IMR-90 (cell line): ENCODE results near the gene POLA2. TPM values are rescaled to one million over a fixed set of nuclear protein-coding genes. Genes with fewer than 3 reads are reported as not detected.

Experiments used
- ATAC-seq: fragments of 200-7000 bp; cut with Tn5 transposase; 2 replicates; pipeline ENCODE4 v1.9.1; 2020; ENCODE audit warnings: low read depth, mild to moderate bottlenecking, moderate library complexity
- BruUV-seq: library from RNA; stranded (reverse); fragments of 400-500 nt; replicated peaks from 2 replicates; lab custom pipeline; 2021; lab: Mats Ljungman, UMichigan
- CTCF ChIA-PET: fragments of 300-600 bp; formaldehyde crosslinking; extraction: SDS; loops from one replicate; lab custom pipeline; 2021; ENCODE audit warnings: antibody characterized with exemption; lab: Yijun Ruan, JAX
- POLR2A ChIA-PET: fragments of 300-600 bp; sonication (Branson Sonifier 250); formaldehyde crosslinking; loops from one replicate; lab custom pipeline; 2022; ENCODE audit warnings: antibody characterized with exemption; ENCODE audit not compliant: unreplicated experiment; lab: Charles Lee
- DNase-seq: peaks from one replicate; pipeline ENCODE4 v3.0.0; 2013
- H2AFZ ChIP-seq: replicated peaks from 2 replicates; pipeline ENCODE3; 2013; ENCODE audit warnings: low read length, mild to moderate bottlenecking; ENCODE audit not compliant: poor library complexity
- H2AK5ac ChIP-seq: 2 replicates; pipeline ENCODE4 v1.6.1; 2013; ENCODE audit warnings: low read depth, low read length, inconsistent platforms
- H2AK9ac ChIP-seq: replicated peaks from 2 replicates; pipeline ENCODE3; 2013; ENCODE audit warnings: mild to moderate bottlenecking, low read depth, low read length, moderate library complexity; ENCODE audit not compliant: poor library complexity
- H2BK120ac ChIP-seq: 2 replicates; pipeline ENCODE4 v1.6.1; 2013; ENCODE audit warnings: low read depth, low read length, inconsistent platforms
- H2BK15ac ChIP-seq: 3 replicates; pipeline ENCODE4 v1.6.1; 2013; ENCODE audit warnings: low read depth, low read length, inconsistent platforms
- H2BK20ac ChIP-seq: 2 replicates; pipeline ENCODE4 v1.6.1; 2013; ENCODE audit warnings: low read depth, mild to moderate bottlenecking, inconsistent platforms, low read length, moderate library complexity
- H2BK5ac ChIP-seq: 2 replicates; pipeline ENCODE4 v1.6.1; 2013; ENCODE audit warnings: mild to moderate bottlenecking, low read depth, low read length, inconsistent platforms; ENCODE audit not compliant: poor library complexity, severe bottlenecking
- H3K14ac ChIP-seq: replicated peaks from 2 replicates; pipeline ENCODE4 v1.6.1; 2013; ENCODE audit warnings: low read depth, low read length, inconsistent platforms
- H3K18ac ChIP-seq: 2 replicates; pipeline ENCODE4 v1.6.1; 2013; ENCODE audit warnings: low read depth, low read length, control low read depth
- H3K23ac ChIP-seq: 2 replicates; pipeline ENCODE4 v1.6.1; 2013; ENCODE audit warnings: low read depth, low read length, inconsistent platforms
- H3K27ac ChIP-seq: 2 replicates; pipeline ENCODE4 v1.5.1; 2013; ENCODE audit warnings: mild to moderate bottlenecking, control low read depth, low read length; ENCODE audit not compliant: insufficient read depth
- H3K27me3 ChIP-seq: 2 replicates; pipeline ENCODE4 v1.6.1; 2013; ENCODE audit warnings: low read length; ENCODE audit not compliant: control insufficient read depth, insufficient read depth
- H3K36me3 ChIP-seq: 2 replicates; pipeline ENCODE4 v1.6.1; 2013; ENCODE audit warnings: low read length, mixed read lengths; ENCODE audit not compliant: control insufficient read depth, insufficient read depth
- H3K4ac ChIP-seq: 2 replicates; pipeline ENCODE4 v1.6.1; 2013; ENCODE audit warnings: low read depth, low read length, inconsistent platforms
- H3K4me1 ChIP-seq: 2 replicates; pipeline ENCODE4 v1.6.1; 2013; ENCODE audit warnings: low read length, mixed read lengths; ENCODE audit not compliant: control insufficient read depth, insufficient read depth
- H3K4me2 ChIP-seq: 2 replicates; pipeline ENCODE4 v1.6.1; 2013; ENCODE audit warnings: low read depth, mild to moderate bottlenecking, control low read depth, low read length, moderate library complexity
- H3K4me3 ChIP-seq: 2 replicates; pipeline ENCODE4 v1.5.1; 2013; ENCODE audit warnings: low read depth, mild to moderate bottlenecking, control low read depth, low read length, moderate library complexity; ENCODE audit not compliant: insufficient read depth
- H3K56ac ChIP-seq: 2 replicates; pipeline ENCODE4 v1.6.1; 2013; ENCODE audit warnings: low read length, inconsistent platforms; ENCODE audit not compliant: insufficient read depth; ENCODE audit errors: extremely low read depth
- H3K79me1 ChIP-seq, 2 experiments: 2 replicates each; pipeline ENCODE4 v1.6.1; 2013; ENCODE audit warnings: low read length in 2 of 2, inconsistent platforms in 1 of 2, low read depth in 1 of 2
- H3K9ac ChIP-seq: 2 replicates; pipeline ENCODE4 v1.6.1; 2013; ENCODE audit warnings: low read depth, low read length, control low read depth
- H3K9me1 ChIP-seq: 2 replicates; pipeline ENCODE4 v1.6.1; 2013; ENCODE audit warnings: low read length, inconsistent platforms; ENCODE audit not compliant: insufficient read depth
- H3K9me3 ChIP-seq: 2 replicates; pipeline ENCODE4 v1.6.1; 2013; ENCODE audit warnings: low read length; ENCODE audit not compliant: control insufficient read depth, insufficient read depth
- H4K20me1 ChIP-seq: 2 replicates; pipeline ENCODE4 v1.6.1; 2013; ENCODE audit warnings: low read length, inconsistent platforms; ENCODE audit not compliant: insufficient read depth
- H4K5ac ChIP-seq: 2 replicates; pipeline ENCODE4 v1.6.1; 2013; ENCODE audit warnings: mild to moderate bottlenecking, low read depth, low read length, control low read depth
- H4K8ac ChIP-seq, 2 experiments: 2 replicates each; pipeline ENCODE4 v1.6.1; 2013; ENCODE audit warnings: low read depth in 2 of 2, low read length in 2 of 2, control low read depth in 1 of 2, inconsistent platforms in 1 of 2
- H4K91ac ChIP-seq: 2 replicates; pipeline ENCODE4 v1.6.1; 2013; ENCODE audit warnings: low read depth, low read length, inconsistent platforms; ENCODE audit not compliant: insufficient read depth
- CEBPB ChIP-seq: IDR thresholded peaks from 2 replicates; pipeline ENCODE4 v1.6.1; 2012; ENCODE audit warnings: low read depth, low read length, improper control_type of control experiment
- CHD1 ChIP-seq: IDR thresholded peaks from 2 replicates; pipeline ENCODE4 v1.6.1; 2012; ENCODE audit warnings: low read depth, low read length, improper control_type of control experiment
- FOS ChIP-seq: fragments of 150-350 bp; IDR thresholded peaks from 2 replicates; pipeline ENCODE4 v1.6.1; 2016; ENCODE audit warnings: low read depth, low read length
- MAZ ChIP-seq: IDR thresholded peaks from 2 replicates; pipeline ENCODE4 v1.6.1; 2012; ENCODE audit warnings: low read depth, mild to moderate bottlenecking, low read length, improper control_type of control experiment, moderate library complexity, borderline replicate concordance
- NFE2L2 ChIP-seq: fragments of 150-350 bp; IDR thresholded peaks from 2 replicates; pipeline ENCODE4 v1.6.1; 2016; ENCODE audit warnings: low read depth, mild to moderate bottlenecking, low read length
- WGBS, 2 experiments: methylation state at CpG; one replicate each; pipeline versions ENCODE4 v1.1.5 to v1.1.7; 2013; ENCODE audit warnings: missing lambda C conversion rate in 2 of 2; ENCODE audit not compliant: insufficient read length in 1 of 2; ENCODE audit errors: extremely low coverage in 2 of 2; 5-methylcytosine and 5-hydroxymethylcytosine counted together
- dilution Hi-C: fragments of 300-500 bp; cut with HindIII; formaldehyde crosslinking; loops from one replicate; pipeline ENCODE4 v1.14.3; 2018; ENCODE audit warnings: low sequenced_read_pairs; ENCODE audit not compliant: unreplicated experiment
- in situ Hi-C: fragments of 300-500 bp; cut with MboI; formaldehyde crosslinking; loops from 3 replicates; pipeline ENCODE4 v1.14.3; 2019; ENCODE audit warnings: low sequenced_read_pairs, inconsistent platforms, mixed read lengths
- intact Hi-C: fragments of 100-400 bp; cut with micrococcal nuclease; formaldehyde crosslinking; loops from 2 replicates; pipeline ENCODE4 v1.10.0; 2022
- polyA plus RNA-seq, 3 experiments: library from polyadenylated mRNA; depleted of rRNA; stranded (reverse); fragments of >200 nt; gene quantifications; 2 replicates each; pipeline ENCODE4 v1.2.3, GENCODE V29; 2012; ENCODE audit warnings: low replicate concordance in 1 of 3
- total RNA-seq: library from RNA; depleted of rRNA; stranded (reverse); fragments of >200 nt; gene quantifications from 2 replicates; pipeline ENCODE4 v1.2.3, GENCODE V29; 2012
- TF ChIP-seq, protein P1 (sequence below): conservative IDR thresholded peaks from 2 replicates; pipeline ENCODE4 v1.5.1; 2012; ENCODE audit warnings: mild to moderate bottlenecking, low read depth, low read length, improper control_type of control experiment

The POLA2 gene
- total and polyA plus RNA-seq, 2 of the 4 experiments (the other 2 are of a cell fraction) = 14.2 to 17.3 TPM

- no peak for TF ChIP-seq NFE2L2
- TF ChIP-seq CHD1 = no peak
Observed at GRCh38 chr11:65304110-65304509, 42.3 kb downstream of the POLA2 start (continued).

GRCh38 chr11:65304613-65305012, 42.9 kb downstream of the POLA2 start:
- H2AK9ac ChIP-seq = peak overlapping the region; percentile 78
- ChIA-PET POLR2A (interaction anchor here (0.6 kb wide), 1 partner anchor 38 kb away, joined by 3 read pairs; no protein-coding TSS in a partner anchor), CTCF (interaction anchor here (0.5 kb wide), 1 partner anchor 29 kb away, joined by 3 read pairs; no protein-coding TSS in a partner anchor)
- no peak overlapping the region for H3K4me2 ChIP-seq
- H2BK20ac ChIP-seq = no peak overlapping the region; the same call in 1 of the 2 replicates
- peak overlapping the region in 1 of 2 experiments; percentile 19; a peak in 1 of 4 replicates for H4K8ac ChIP-seq
- intact Hi-C loops = no loop called here
- H3K36me3 ChIP-seq = no peaks in the 10 kb centered on the region
- TF ChIP-seq FOS = no peak
- TF ChIP-seq CEBPB = no peak
- TF ChIP-seq, protein P1, sequence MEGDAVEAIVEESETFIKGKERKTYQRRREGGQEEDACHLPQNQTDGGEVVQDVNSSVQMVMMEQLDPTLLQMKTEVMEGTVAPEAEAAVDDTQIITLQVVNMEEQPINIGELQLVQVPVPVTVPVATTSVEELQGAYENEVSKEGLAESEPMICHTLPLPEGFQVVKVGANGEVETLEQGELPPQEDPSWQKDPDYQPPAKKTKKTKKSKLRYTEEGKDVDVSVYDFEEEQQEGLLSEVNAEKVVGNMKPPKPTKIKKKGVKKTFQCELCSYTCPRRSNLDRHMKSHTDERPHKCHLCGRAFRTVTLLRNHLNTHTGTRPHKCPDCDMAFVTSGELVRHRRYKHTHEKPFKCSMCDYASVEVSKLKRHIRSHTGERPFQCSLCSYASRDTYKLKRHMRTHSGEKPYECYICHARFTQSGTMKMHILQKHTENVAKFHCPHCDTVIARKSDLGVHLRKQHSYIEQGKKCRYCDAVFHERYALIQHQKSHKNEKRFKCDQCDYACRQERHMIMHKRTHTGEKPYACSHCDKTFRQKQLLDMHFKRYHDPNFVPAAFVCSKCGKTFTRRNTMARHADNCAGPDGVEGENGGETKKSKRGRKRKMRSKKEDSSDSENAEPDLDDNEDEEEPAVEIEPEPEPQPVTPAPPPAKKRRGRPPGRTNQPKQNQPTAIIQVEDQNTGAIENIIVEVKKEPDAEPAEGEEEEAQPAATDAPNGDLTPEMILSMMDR = no peak
- no peak for TF ChIP-seq MAZ
- TF ChIP-seq NFE2L2 = no peak
- H3K18ac ChIP-seq = peak overlapping the region; percentile 26; the same call in 1 of the 2 replicates
- H4K20me1 ChIP-seq = peaks cover 9% of the 10 kb centered on the region
- H2AK5ac ChIP-seq = peak overlapping the region; percentile 84
- peak overlapping the region; percentile 65 for H2BK5ac ChIP-seq
- H4K5ac ChIP-seq = no peak overlapping the region; the same call in 1 of the 2 replicates
- no peaks in the 10 kb centered on the region for H3K27me3 ChIP-seq
- peaks cover 42% of the 10 kb centered on the region for H3K4me1 ChIP-seq
- H2AFZ ChIP-seq = peak overlapping the region; percentile 33
- H3K23ac ChIP-seq = no peak overlapping the region
- no TSS peak for BruUV-seq
- H3K14ac ChIP-seq = no peak overlapping the region; the same call in 1 of the 2 replicates
- peaks cover 7 to 48% of the 10 kb centered on the region in 2 experiments; a peak in 3 of 4 replicates for H3K79me1 ChIP-seq
- in situ Hi-C loops = no loop called here
- 97% methylated on average over 4 of the region's 7 CpGs; no CpG with 5 or more reads in 1 of the 2 experiments for WGBS, 2 experiments
- dilution Hi-C loops = no loop called here
- no peak overlapping the region for H3K56ac ChIP-seq
- no peak overlapping the region for H3K4me3 ChIP-seq
- H2BK15ac ChIP-seq = no peak overlapping the region; the same call in 2 of the 3 replicates
- peaks cover 53% of the 10 kb centered on the region for H3K9me1 ChIP-seq
- no peak overlapping the region for H3K9ac ChIP-seq
- ATAC-seq = no peak
- H4K91ac ChIP-seq = peak overlapping the region; percentile 12; the same call in 1 of the 2 replicates
- no peak for DNase-seq
- H3K27ac ChIP-seq = peak overlapping the region; percentile 84; the same call in 1 of the 2 replicates
- H3K4ac ChIP-seq = peak overlapping the region; percentile 50; the same call in 1 of the 2 replicates
- H3K9me3 ChIP-seq = no peaks in the 10 kb centered on the region
- H2BK120ac ChIP-seq = peak overlapping the region; percentile 76
